GM13976 (cell line): ENCODE measurements around the gene PDE6G.

Experiments used
- DNase-seq: peaks from one replicate; pipeline ENCODE4 v3.0.0; 2012; ENCODE audit warnings: low spot score
- CTCF ChIP-seq: IDR thresholded peaks from 2 replicates; pipeline ENCODE4 v1.5.1; 2012; ENCODE audit warnings: borderline replicate concordance, mild to moderate bottlenecking; ENCODE audit not compliant: insufficient read depth; ENCODE audit errors: extremely low read depth, missing control alignments, control extremely low read depth
- in situ Hi-C: fragments of 300-500 bp; cut with MboI; formaldehyde crosslinking; loops from one replicate; pipeline ENCODE4 v1.12.0; 2022; ENCODE audit warnings: low sequenced_read_pairs, mixed read lengths, inconsistent platforms; ENCODE audit not compliant: unreplicated experiment

Gene PDE6G

GRCh38 chr17:81700353-81701287 is 44.3 kb upstream of the PDE6G start:
- in situ Hi-C loops: no loop called here
- DNase-seq: no peak
- no peak for TF ChIP-seq CTCF

GRCh38 chr17:81697261-81698044 is 41.1 kb upstream of the PDE6G start:
- no peak for TF ChIP-seq CTCF
- in situ Hi-C loops: no loop called here
- DNase-seq: no peak

- DNase-seq: no peak
- in situ Hi-C loops: no loop called here
- no peak for TF ChIP-seq CTCF
Observed at GRCh38 chr17:81696218-81696941, 40.0 kb upstream of the PDE6G start.

- in situ Hi-C loops: no loop called here
- no peak for DNase-seq
Observed at GRCh38 chr17:81695801-81696200, 39.5 kb upstream of the PDE6G start.

GRCh38 chr17:81695211-81695610 is 38.9 kb upstream of the PDE6G start:
- DNase-seq: no peak
- in situ Hi-C loops: no loop called here
- TF ChIP-seq CTCF: no peak

More at GRCh38 chr17:81695801-81696200, 39.5 kb upstream of the PDE6G start:
- no peak for TF ChIP-seq CTCF

GRCh38 chr17:81694810-81695209 is 38.5 kb upstream of the PDE6G start:
- TF ChIP-seq CTCF: no peak
- in situ Hi-C loops: no loop called here
- DNase-seq: no peak
